ENCODE measurements around the gene CORIN. TPM values are rescaled to one million over a fixed set of nuclear protein-coding genes. Genes with fewer than 3 reads are reported as not detected.

The CORIN gene
- polyA plus RNA-seq, 2 of the 4 experiments (the other 2 are of a cell fraction): 0.03 TPM; not detected in 1

GRCh38 chr4:47809654-47810203 is 28.1 kb downstream of the CORIN start:
- Histone ChIP-seq H3K27ac (no peak overlapping the region), H3K4me1 (no peaks in the 10 kb centered on the region), H3K4me3 (no peak overlapping the region), H3K9me3 (no peaks in the 10 kb centered on the region), H3K4me2 (no peak overlapping the region)
- no peak for DNase-seq (ENCODE audit: low read depth in 1 of 2, low spot score in 1 of 2)
- TF ChIP-seq TFCP2L1 (CRISPR knock-in tag; IDR thresholded peaks at IDR 0.05) (no peak), HMGXB4 (CRISPR knock-in tag; IDR thresholded peaks at IDR 0.05; ENCODE audit: borderline replicate concordance) (no peak), NFE2L2 (conservative IDR thresholded peaks at IDR 0.05; ENCODE audit: low read length) (no peak), EHF (CRISPR knock-in tag; IDR thresholded peaks at IDR 0.05) (no peak), TP53 (CRISPR knock-in tag; IDR thresholded peaks at IDR 0.05) (no peak), NPAS2 (CRISPR knock-in tag; IDR thresholded peaks at IDR 0.05; ENCODE audit: borderline replicate concordance) (no peak), BHLHE40 (IDR thresholded peaks at IDR 0.05; ENCODE audit: low read depth, low read length) (no peak), RARB (CRISPR knock-in tag; IDR thresholded peaks at IDR 0.05) (no peak), HOXA7 (CRISPR knock-in tag; IDR thresholded peaks at IDR 0.05) (no peak), ZC3H11A (IDR thresholded peaks at IDR 0.05) (no peak), CBX2 (IDR thresholded peaks at IDR 0.05; ENCODE audit: borderline replicate concordance, low read depth) (no peak), POLR2A (IDR thresholded peaks at IDR 0.05; ENCODE audit: low read length) (no peak), PBX3 (IDR thresholded peaks at IDR 0.05) (no peak)
- TF ChIP-seq, protein P1, sequence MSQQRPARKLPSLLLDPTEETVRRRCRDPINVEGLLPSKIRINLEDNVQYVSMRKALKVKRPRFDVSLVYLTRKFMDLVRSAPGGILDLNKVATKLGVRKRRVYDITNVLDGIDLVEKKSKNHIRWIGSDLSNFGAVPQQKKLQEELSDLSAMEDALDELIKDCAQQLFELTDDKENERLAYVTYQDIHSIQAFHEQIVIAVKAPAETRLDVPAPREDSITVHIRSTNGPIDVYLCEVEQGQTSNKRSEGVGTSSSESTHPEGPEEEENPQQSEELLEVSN (IDR thresholded peaks at IDR 0.05; ENCODE audit: borderline replicate concordance, low read depth): no peak
- no peak for ATAC-seq
- CTCF ChIA-PET: no interaction called here
- 4% methylated on average over 3 of the region's 3 CpGs for WGBS (ENCODE audit: missing lambda C conversion rate)
- no peak for FAIRE-seq
- POLR2A ChIA-PET: no interaction called here

DNA sequence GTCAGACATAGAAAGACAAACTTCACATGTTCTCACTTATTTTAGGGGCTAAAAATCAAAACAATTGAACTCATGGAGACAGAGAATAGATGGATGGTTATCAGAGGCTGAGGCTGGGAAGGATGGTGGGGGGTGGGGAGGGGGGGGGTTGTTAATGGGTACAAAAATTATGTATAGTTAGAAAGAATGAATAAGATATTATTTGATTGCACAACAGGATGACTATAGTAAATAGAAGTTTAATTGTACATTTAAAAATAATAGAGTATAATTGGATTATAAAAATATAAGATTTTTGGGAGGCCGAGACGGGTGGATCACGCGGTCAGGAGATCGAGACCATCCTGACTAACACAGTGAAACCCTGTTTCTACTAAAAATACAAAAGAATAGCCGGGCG is 33.3 kb downstream of the CORIN start:
- FAIRE-seq (no peak), ATAC-seq (no peak), DNase-seq (ENCODE audit: low read depth in 1 of 2, low spot score in 1 of 2) (no peak)
- H3K4me1 ChIP-seq: no peaks in the 10 kb centered on the region
- H3K4me2 ChIP-seq: no peak overlapping the region
- H3K27ac ChIP-seq: no peak overlapping the region
- ChIA-PET CTCF (no interaction called here), POLR2A (no interaction called here)
- 15% methylated on average over 7 of the region's 7 CpGs for WGBS (ENCODE audit: missing lambda C conversion rate)
- no peak overlapping the region for H3K4me3 ChIP-seq
- no peaks in the 10 kb centered on the region for H3K9me3 ChIP-seq
- TF ChIP-seq POLR2A (IDR thresholded peaks at IDR 0.05; ENCODE audit: low read length) (no peak), JUN (IDR thresholded peaks at IDR 0.05) (no peak), MYC (IDR thresholded peaks at IDR 0.05; ENCODE audit: borderline replicate concordance, low read length) (no peak), ZSCAN20 (CRISPR knock-in tag; IDR thresholded peaks at IDR 0.05) (no peak), RNF2 (IDR thresholded peaks at IDR 0.05; ENCODE audit: borderline replicate concordance, low read depth) (no peak), RARB (CRISPR knock-in tag; IDR thresholded peaks at IDR 0.05) (no peak), HMGXB4 (CRISPR knock-in tag; IDR thresholded peaks at IDR 0.05; ENCODE audit: borderline replicate concordance) (no peak), KDM5A (IDR thresholded peaks at IDR 0.05) (no peak), EP300 (IDR thresholded peaks at IDR 0.05) (no peak), FOSB (CRISPR knock-in tag; IDR thresholded peaks at IDR 0.05) (no peak), HOXB13 (CRISPR knock-in tag; IDR thresholded peaks at IDR 0.05; ENCODE audit: low read depth) (no peak), TFCP2L1 (CRISPR knock-in tag; IDR thresholded peaks at IDR 0.05) (no peak), FOSL2 (IDR thresholded peaks at IDR 0.05) (no peak), FOSL2 (CRISPR knock-in tag; IDR thresholded peaks at IDR 0.05) (no peak), BHLHE40 (IDR thresholded peaks at IDR 0.05; ENCODE audit: low read depth, low read length) (no peak), GATA3 (IDR thresholded peaks at IDR 0.05; ENCODE audit: borderline replicate concordance) (no peak), EHF (CRISPR knock-in tag; IDR thresholded peaks at IDR 0.05) (no peak), MAZ (IDR thresholded peaks at IDR 0.05; ENCODE audit: borderline replicate concordance, low read depth, low read length) (no peak), HOXB5 (CRISPR knock-in tag; IDR thresholded peaks at IDR 0.05) (no peak)
- TF ChIP-seq, protein P2, sequence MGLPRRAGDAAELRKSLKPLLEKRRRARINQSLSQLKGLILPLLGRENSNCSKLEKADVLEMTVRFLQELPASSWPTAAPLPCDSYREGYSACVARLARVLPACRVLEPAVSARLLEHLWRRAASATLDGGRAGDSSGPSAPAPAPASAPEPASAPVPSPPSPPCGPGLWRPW (IDR thresholded peaks at IDR 0.05): no peak
- TF ChIP-seq, protein P3, sequence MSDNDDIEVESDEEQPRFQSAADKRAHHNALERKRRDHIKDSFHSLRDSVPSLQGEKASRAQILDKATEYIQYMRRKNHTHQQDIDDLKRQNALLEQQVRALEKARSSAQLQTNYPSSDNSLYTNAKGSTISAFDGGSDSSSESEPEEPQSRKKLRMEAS (IDR thresholded peaks at IDR 0.05): no peak
